ENCODE data around the gene DUSP2.

- TF ChIP-seq DPF2 (IDR thresholded peaks at IDR 0.05) (peak; percentile 38; the same call in 1 of the 2 replicates), PBX3 (IDR thresholded peaks at IDR 0.05; ENCODE audit: insufficient replicate concordance, low read depth, low read length) (peak; percentile 69), HCFC1 (IDR thresholded peaks at IDR 0.05; ENCODE audit: low read length) (peak; percentile 25), CTCF (IDR thresholded peaks at IDR 0.05 in 2 of 3, conservative IDR thresholded peaks at IDR 0.05 in 1 of 3; ENCODE audit: control insufficient read depth in 2 of 3, extremely low read depth in 1 of 3, insufficient read depth in 1 of 3, low read depth in 3 of 3, low read length in 3 of 3) (peak; percentile 68 to 81 (median 76)), TAF1 (IDR thresholded peaks at IDR 0.05; ENCODE audit: borderline replicate concordance, low read depth, low read length) (peak; percentile 42; the same call in 1 of the 2 replicates)
Observed at GRCh38 chr2:96142217-96143113, 2.8 kb downstream of the DUSP2 start.

Measured in GM12878 (cell line).